ENCODE results near the gene DPM1. TPM values are rescaled to one million over a fixed set of nuclear protein-coding genes. Genes with fewer than 3 reads are reported as not detected.

Gene DPM1
- polyA plus RNA-seq, 1 donor from 2014 or later = 137 TPM

- Histone ChIP-seq H2AFZ (ENCODE audit: low read depth, low read length) (no peak overlapping the region), H3K9ac (ENCODE audit: low read length) (no peak overlapping the region), H3K9me3 (ENCODE audit: low read length) (no peaks in the 10 kb centered on the region), H4K20me1 (ENCODE audit: insufficient read depth) (peaks cover 50% of the 10 kb centered on the region), H3K36me3 (ENCODE audit: insufficient read depth, low read length) (peaks cover 14% of the 10 kb centered on the region), H3K79me2 (replicated peaks; ENCODE audit: insufficient read depth, low read length) (peaks cover 94% of the 10 kb centered on the region), H3K4me2 (ENCODE audit: low read length) (no peak overlapping the region), H3K27ac (ENCODE audit: low read length) (no peak overlapping the region), H3K4me3 (ENCODE audit: low read length) (no peak overlapping the region), H3K9me2 (ENCODE audit: insufficient read depth, low read length) (no peaks in the 10 kb centered on the region), H3F3A (ENCODE audit: insufficient read depth, low read length, poor library complexity, severe bottlenecking) (no peaks in the 10 kb centered on the region), H3K27me3 (ENCODE audit: insufficient read depth, low read depth, low read length) (no peaks in the 10 kb centered on the region)
- TF ChIP-seq EZH2 (IDR thresholded peaks at IDR 0.05; ENCODE audit: borderline replicate concordance, insufficient read depth, low read length, poor library complexity, severe bottlenecking) = no peak
- TF ChIP-seq POLR2AphosphoS5 (IDR thresholded peaks at IDR 0.05) = no peak
- no peak for TF ChIP-seq MXI1 (conservative IDR thresholded peaks at IDR 0.05; ENCODE audit: poor library complexity, severe bottlenecking)
- no peak for TF ChIP-seq EP300 (conservative IDR thresholded peaks at IDR 0.05; ENCODE audit: poor library complexity, severe bottlenecking)
- no peak for TF ChIP-seq REST (IDR thresholded peaks at IDR 0.05; ENCODE audit: borderline replicate concordance)
- TF ChIP-seq CTCF (IDR thresholded peaks at IDR 0.05; ENCODE audit: poor library complexity, severe bottlenecking) = no peak
- no peak for TF ChIP-seq SMC3 (conservative IDR thresholded peaks at IDR 0.05; ENCODE audit: poor library complexity)
- no peak for TF ChIP-seq TAF1 (IDR thresholded peaks at IDR 0.05; ENCODE audit: low read depth)
- no peak for TF ChIP-seq RAD21 (conservative IDR thresholded peaks at IDR 0.05)
Measured at GRCh38 chr20:50903353-50904051, 54.8 kb downstream of the DPM1 start.

DNA sequence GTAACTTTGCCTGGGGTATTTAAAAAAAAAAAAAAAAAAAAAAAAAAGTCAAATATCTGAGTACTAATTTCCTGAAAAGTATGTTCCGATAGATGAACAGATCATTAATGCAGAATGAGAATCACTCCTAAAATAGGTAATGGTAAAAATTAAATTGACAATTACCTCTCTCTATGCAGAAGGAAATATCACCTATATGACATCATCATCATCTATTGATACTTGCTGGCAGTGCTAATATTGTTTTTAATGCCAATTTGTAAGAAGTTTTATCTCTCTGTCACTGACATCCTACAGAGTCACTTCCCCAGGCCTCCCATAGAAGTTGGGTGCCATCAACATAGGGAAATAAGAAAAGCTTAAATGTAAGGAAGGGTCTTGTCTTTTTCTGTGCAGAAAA is 57.0 kb downstream of the DPM1 start:
- H4K20me1 ChIP-seq (ENCODE audit: insufficient read depth) = peaks cover 47% of the 10 kb centered on the region
- H3K4me3 ChIP-seq (ENCODE audit: low read length) = no peak overlapping the region
- H3K4me2 ChIP-seq (ENCODE audit: low read length) = no peak overlapping the region
- no peak overlapping the region for H2AFZ ChIP-seq (ENCODE audit: low read depth, low read length)
- no peaks in the 10 kb centered on the region for H3K9me2 ChIP-seq (ENCODE audit: insufficient read depth, low read length)
- H3K36me3 ChIP-seq (ENCODE audit: insufficient read depth, low read length) = peaks cover 14% of the 10 kb centered on the region
- no peak overlapping the region for H3K9ac ChIP-seq (ENCODE audit: low read length)
- no peak overlapping the region for H3K27ac ChIP-seq (ENCODE audit: low read length)
- no peak for TF ChIP-seq RAD21 (conservative IDR thresholded peaks at IDR 0.05)
- no peak for TF ChIP-seq MXI1 (conservative IDR thresholded peaks at IDR 0.05; ENCODE audit: poor library complexity, severe bottlenecking)
- no peak for TF ChIP-seq POLR2AphosphoS5 (IDR thresholded peaks at IDR 0.05)
- no peak for TF ChIP-seq TAF1 (IDR thresholded peaks at IDR 0.05; ENCODE audit: low read depth)
- TF ChIP-seq SMC3 (conservative IDR thresholded peaks at IDR 0.05; ENCODE audit: poor library complexity) = no peak
- TF ChIP-seq REST (IDR thresholded peaks at IDR 0.05; ENCODE audit: borderline replicate concordance) = no peak
- TF ChIP-seq EP300 (conservative IDR thresholded peaks at IDR 0.05; ENCODE audit: poor library complexity, severe bottlenecking) = no peak
- no peak for TF ChIP-seq EZH2 (IDR thresholded peaks at IDR 0.05; ENCODE audit: borderline replicate concordance, insufficient read depth, low read length, poor library complexity, severe bottlenecking)
- no peak for TF ChIP-seq CTCF (IDR thresholded peaks at IDR 0.05; ENCODE audit: poor library complexity, severe bottlenecking)
- no peaks in the 10 kb centered on the region for H3K9me3 ChIP-seq (ENCODE audit: low read length)
- no peaks in the 10 kb centered on the region for H3F3A ChIP-seq (ENCODE audit: insufficient read depth, low read length, poor library complexity, severe bottlenecking)
- H3K27me3 ChIP-seq (ENCODE audit: insufficient read depth, low read depth, low read length) = no peaks in the 10 kb centered on the region
- H3K79me2 ChIP-seq (replicated peaks; ENCODE audit: insufficient read depth, low read length) = peaks cover 82% of the 10 kb centered on the region
